Measurements from ENCODE around the gene SMOC2. TPM values are rescaled to one million over a fixed set of nuclear protein-coding genes. Genes with fewer than 3 reads are reported as not detected.

Gene SMOC2
- polyA plus RNA-seq, 2 of the 4 experiments (the other 2 are of a cell fraction), result not detected

DNA sequence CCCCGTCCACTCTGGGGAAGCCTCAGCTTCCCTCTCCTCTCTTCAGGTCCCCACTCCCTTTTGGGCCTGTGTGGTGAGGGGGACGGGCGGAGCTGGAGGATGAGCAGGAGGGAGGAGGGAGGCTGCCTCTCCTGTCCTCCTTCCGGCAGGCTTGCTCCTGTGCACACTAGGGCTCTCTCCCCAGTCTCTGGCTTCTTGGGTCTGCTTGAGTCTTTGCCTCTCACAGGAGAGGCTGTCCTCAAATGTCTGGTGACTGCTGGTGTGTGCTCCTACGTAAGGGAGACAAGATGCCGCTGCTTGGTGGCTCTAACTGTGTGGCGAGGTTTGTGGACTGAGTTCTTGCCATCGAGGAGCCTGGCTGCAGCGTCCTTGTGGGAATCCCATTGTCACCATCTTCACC, 8.8 kb upstream of the SMOC2 start:
- DNase-seq (ENCODE audit: low read depth in 1 of 2, low spot score in 1 of 2) (no peak), ATAC-seq (no peak), FAIRE-seq (no peak)
- no peaks in the 10 kb centered on the region for H3K4me1 ChIP-seq
- no peak overlapping the region for H3K4me3 ChIP-seq
- H3K9me3 ChIP-seq, result no peaks in the 10 kb centered on the region
- no peak overlapping the region for H3K27ac ChIP-seq
- H3K4me2 ChIP-seq, result no peak overlapping the region
- WGBS (ENCODE audit: missing lambda C conversion rate), result 21% methylated on average over 7 of the region's 9 CpGs
- ChIA-PET CTCF (interaction anchor here (1.1 to 1.2 kb wide), 2 partner anchors 8 to 9 kb away, joined by 3 to 4 read pairs; no protein-coding TSS in a partner anchor), POLR2A (no interaction called here)
- TF ChIP-seq HEYL (CRISPR knock-in tag; IDR thresholded peaks at IDR 0.05) (no peak), BHLHE40 (IDR thresholded peaks at IDR 0.05; ENCODE audit: low read depth, low read length) (no peak), CHD2 (IDR thresholded peaks at IDR 0.05; ENCODE audit: low read length, partially characterized antibody) (no peak), KDM1A (IDR thresholded peaks at IDR 0.05; ENCODE audit: low read depth) (no peak), HOXB13 (CRISPR knock-in tag; IDR thresholded peaks at IDR 0.05; ENCODE audit: low read depth) (no peak), EHMT2 (IDR thresholded peaks at IDR 0.05; ENCODE audit: low read depth) (no peak)
- TF ChIP-seq, protein P1, sequence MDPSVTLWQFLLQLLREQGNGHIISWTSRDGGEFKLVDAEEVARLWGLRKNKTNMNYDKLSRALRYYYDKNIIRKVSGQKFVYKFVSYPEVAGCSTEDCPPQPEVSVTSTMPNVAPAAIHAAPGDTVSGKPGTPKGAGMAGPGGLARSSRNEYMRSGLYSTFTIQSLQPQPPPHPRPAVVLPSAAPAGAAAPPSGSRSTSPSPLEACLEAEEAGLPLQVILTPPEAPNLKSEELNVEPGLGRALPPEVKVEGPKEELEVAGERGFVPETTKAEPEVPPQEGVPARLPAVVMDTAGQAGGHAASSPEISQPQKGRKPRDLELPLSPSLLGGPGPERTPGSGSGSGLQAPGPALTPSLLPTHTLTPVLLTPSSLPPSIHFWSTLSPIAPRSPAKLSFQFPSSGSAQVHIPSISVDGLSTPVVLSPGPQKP (IDR thresholded peaks at IDR 0.05; ENCODE audit: low read depth, low read length), result no peak
- TF ChIP-seq, protein P2, sequence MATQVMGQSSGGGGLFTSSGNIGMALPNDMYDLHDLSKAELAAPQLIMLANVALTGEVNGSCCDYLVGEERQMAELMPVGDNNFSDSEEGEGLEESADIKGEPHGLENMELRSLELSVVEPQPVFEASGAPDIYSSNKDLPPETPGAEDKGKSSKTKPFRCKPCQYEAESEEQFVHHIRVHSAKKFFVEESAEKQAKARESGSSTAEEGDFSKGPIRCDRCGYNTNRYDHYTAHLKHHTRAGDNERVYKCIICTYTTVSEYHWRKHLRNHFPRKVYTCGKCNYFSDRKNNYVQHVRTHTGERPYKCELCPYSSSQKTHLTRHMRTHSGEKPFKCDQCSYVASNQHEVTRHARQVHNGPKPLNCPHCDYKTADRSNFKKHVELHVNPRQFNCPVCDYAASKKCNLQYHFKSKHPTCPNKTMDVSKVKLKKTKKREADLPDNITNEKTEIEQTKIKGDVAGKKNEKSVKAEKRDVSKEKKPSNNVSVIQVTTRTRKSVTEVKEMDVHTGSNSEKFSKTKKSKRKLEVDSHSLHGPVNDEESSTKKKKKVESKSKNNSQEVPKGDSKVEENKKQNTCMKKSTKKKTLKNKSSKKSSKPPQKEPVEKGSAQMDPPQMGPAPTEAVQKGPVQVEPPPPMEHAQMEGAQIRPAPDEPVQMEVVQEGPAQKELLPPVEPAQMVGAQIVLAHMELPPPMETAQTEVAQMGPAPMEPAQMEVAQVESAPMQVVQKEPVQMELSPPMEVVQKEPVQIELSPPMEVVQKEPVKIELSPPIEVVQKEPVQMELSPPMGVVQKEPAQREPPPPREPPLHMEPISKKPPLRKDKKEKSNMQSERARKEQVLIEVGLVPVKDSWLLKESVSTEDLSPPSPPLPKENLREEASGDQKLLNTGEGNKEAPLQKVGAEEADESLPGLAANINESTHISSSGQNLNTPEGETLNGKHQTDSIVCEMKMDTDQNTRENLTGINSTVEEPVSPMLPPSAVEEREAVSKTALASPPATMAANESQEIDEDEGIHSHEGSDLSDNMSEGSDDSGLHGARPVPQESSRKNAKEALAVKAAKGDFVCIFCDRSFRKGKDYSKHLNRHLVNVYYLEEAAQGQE (IDR thresholded peaks at IDR 0.05), result no peak
- TF ChIP-seq, protein P3, sequence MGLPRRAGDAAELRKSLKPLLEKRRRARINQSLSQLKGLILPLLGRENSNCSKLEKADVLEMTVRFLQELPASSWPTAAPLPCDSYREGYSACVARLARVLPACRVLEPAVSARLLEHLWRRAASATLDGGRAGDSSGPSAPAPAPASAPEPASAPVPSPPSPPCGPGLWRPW (IDR thresholded peaks at IDR 0.05), result no peak
- TF ChIP-seq, protein P4, sequence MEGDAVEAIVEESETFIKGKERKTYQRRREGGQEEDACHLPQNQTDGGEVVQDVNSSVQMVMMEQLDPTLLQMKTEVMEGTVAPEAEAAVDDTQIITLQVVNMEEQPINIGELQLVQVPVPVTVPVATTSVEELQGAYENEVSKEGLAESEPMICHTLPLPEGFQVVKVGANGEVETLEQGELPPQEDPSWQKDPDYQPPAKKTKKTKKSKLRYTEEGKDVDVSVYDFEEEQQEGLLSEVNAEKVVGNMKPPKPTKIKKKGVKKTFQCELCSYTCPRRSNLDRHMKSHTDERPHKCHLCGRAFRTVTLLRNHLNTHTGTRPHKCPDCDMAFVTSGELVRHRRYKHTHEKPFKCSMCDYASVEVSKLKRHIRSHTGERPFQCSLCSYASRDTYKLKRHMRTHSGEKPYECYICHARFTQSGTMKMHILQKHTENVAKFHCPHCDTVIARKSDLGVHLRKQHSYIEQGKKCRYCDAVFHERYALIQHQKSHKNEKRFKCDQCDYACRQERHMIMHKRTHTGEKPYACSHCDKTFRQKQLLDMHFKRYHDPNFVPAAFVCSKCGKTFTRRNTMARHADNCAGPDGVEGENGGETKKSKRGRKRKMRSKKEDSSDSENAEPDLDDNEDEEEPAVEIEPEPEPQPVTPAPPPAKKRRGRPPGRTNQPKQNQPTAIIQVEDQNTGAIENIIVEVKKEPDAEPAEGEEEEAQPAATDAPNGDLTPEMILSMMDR (IDR thresholded peaks at IDR 0.05), result no peak
- TF ChIP-seq, protein P5, sequence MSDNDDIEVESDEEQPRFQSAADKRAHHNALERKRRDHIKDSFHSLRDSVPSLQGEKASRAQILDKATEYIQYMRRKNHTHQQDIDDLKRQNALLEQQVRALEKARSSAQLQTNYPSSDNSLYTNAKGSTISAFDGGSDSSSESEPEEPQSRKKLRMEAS (IDR thresholded peaks at IDR 0.05), result no peak

DNA sequence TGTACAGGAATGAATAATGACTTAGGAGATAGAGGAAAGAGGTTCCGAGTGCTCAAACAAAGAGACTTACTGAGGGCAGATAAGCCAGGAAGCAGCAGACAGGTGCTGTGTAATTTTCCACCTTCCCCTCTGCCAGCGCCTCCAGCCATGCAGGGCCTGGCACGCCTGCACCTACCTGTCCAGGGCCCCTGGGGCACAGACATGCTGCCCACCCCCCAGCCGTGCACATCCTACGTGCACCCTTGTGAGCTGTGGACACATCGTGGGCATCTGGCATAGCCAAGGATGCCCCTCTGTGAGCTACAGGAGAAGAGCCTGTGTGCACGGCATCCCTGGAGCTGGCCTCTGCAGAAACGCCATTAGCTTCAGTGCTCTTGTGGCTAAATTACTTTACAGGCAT, 7.1 kb upstream of the SMOC2 start:
- ATAC-seq, result no peak
- no peak for FAIRE-seq
- Histone ChIP-seq H3K27ac (no peak overlapping the region), H3K4me3 (no peak overlapping the region), H3K9me3 (no peaks in the 10 kb centered on the region), H3K4me1 (no peaks in the 10 kb centered on the region), H3K4me2 (no peak overlapping the region)
- 29% methylated on average over 2 of the region's 8 CpGs for WGBS (ENCODE audit: missing lambda C conversion rate)
- ChIA-PET POLR2A (no interaction called here), CTCF (no interaction called here)
- DNase-seq (ENCODE audit: low read depth in 1 of 2, low spot score in 1 of 2), result no peak
- TF ChIP-seq SMC3 (IDR thresholded peaks at IDR 0.05) (no peak), PHF8 (IDR thresholded peaks at IDR 0.05; ENCODE audit: borderline replicate concordance, low read depth) (no peak), CHD4 (IDR thresholded peaks at IDR 0.05; ENCODE audit: borderline replicate concordance) (no peak), RNF2 (IDR thresholded peaks at IDR 0.05; ENCODE audit: borderline replicate concordance, low read depth) (no peak), RFX5 (IDR thresholded peaks at IDR 0.05) (no peak), BHLHE40 (IDR thresholded peaks at IDR 0.05; ENCODE audit: low read depth, low read length) (no peak), RAD21 (conservative IDR thresholded peaks at IDR 0.05 in 1 of 2, IDR thresholded peaks at IDR 0.05 in 1 of 2) (no peak), CHD2 (IDR thresholded peaks at IDR 0.05; ENCODE audit: low read length, partially characterized antibody) (no peak), CBX2 (IDR thresholded peaks at IDR 0.05; ENCODE audit: borderline replicate concordance, low read depth) (no peak), EHF (CRISPR knock-in tag; IDR thresholded peaks at IDR 0.05) (no peak), KDM5A (IDR thresholded peaks at IDR 0.05) (no peak), CBX8 (IDR thresholded peaks at IDR 0.05) (no peak)
- TF ChIP-seq, protein P5 (IDR thresholded peaks at IDR 0.05), result no peak
- TF ChIP-seq, protein P6, sequence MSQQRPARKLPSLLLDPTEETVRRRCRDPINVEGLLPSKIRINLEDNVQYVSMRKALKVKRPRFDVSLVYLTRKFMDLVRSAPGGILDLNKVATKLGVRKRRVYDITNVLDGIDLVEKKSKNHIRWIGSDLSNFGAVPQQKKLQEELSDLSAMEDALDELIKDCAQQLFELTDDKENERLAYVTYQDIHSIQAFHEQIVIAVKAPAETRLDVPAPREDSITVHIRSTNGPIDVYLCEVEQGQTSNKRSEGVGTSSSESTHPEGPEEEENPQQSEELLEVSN (IDR thresholded peaks at IDR 0.05; ENCODE audit: borderline replicate concordance, low read depth), result no peak
- TF ChIP-seq, protein P7, sequence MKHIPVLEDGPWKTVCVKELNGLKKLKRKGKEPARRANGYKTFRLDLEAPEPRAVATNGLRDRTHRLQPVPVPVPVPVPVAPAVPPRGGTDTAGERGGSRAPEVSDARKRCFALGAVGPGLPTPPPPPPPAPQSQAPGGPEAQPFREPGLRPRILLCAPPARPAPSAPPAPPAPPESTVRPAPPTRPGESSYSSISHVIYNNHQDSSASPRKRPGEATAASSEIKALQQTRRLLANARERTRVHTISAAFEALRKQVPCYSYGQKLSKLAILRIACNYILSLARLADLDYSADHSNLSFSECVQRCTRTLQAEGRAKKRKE (CRISPR knock-in tag; IDR thresholded peaks at IDR 0.05; ENCODE audit: low read depth), result no peak
- TF ChIP-seq, protein P2 (IDR thresholded peaks at IDR 0.05), result no peak

Measured in A549 (cell line).